ENCODE measurements around the gene CTNNA3.

CTNNA3 gene

GRCh38 chr10:66505003-66505657, 1190.9 kb downstream of the CTNNA3 start:
- H3K79me2 ChIP-seq (ENCODE audit: control insufficient read depth, low read length), result no peaks in the 10 kb centered on the region
- no peak overlapping the region for H3K4me3 ChIP-seq (ENCODE audit: low read length)
- H3K27me3 ChIP-seq (ENCODE audit: control insufficient read depth, low read length), result no peaks in the 10 kb centered on the region
- H3K36me3 ChIP-seq (ENCODE audit: control insufficient read depth, low read length), result no peaks in the 10 kb centered on the region
- H3K4me1 ChIP-seq (ENCODE audit: control insufficient read depth, low read length), result no peaks in the 10 kb centered on the region
- H3F3A ChIP-seq (ENCODE audit: control insufficient read depth, insufficient read depth), result no peaks in the 10 kb centered on the region
- H3K9me2 ChIP-seq (replicated peaks; ENCODE audit: control insufficient read depth, low read length), result no peaks in the 10 kb centered on the region
- no peak overlapping the region for H3K27ac ChIP-seq (ENCODE audit: low read depth, low read length)
- no peak for TF ChIP-seq EZH2phosphoT487 (IDR thresholded peaks at IDR 0.05; ENCODE audit: borderline replicate concordance, low read length)
- no peak for TF ChIP-seq CTCF (IDR thresholded peaks at IDR 0.05; ENCODE audit: low read depth, low read length, poor library complexity, severe bottlenecking)
- H4K20me1 ChIP-seq (ENCODE audit: control insufficient read depth, insufficient read depth, low read depth, low read length), result no peaks in the 10 kb centered on the region
- no peaks in the 10 kb centered on the region for H3K9me3 ChIP-seq (ENCODE audit: control insufficient read depth, insufficient read depth, low read length)
- H3K4me2 ChIP-seq (ENCODE audit: low read length), result no peak overlapping the region

GRCh38 chr10:66501356-66501755, 1194.6 kb downstream of the CTNNA3 start:
- Histone ChIP-seq H3K27ac (ENCODE audit: low read depth, low read length) (no peak overlapping the region), H3K79me2 (ENCODE audit: control insufficient read depth, low read length) (no peaks in the 10 kb centered on the region), H3K9me2 (replicated peaks; ENCODE audit: control insufficient read depth, low read length) (no peaks in the 10 kb centered on the region), H3K27me3 (ENCODE audit: control insufficient read depth, low read length) (no peaks in the 10 kb centered on the region), H4K20me1 (ENCODE audit: control insufficient read depth, insufficient read depth, low read depth, low read length) (no peaks in the 10 kb centered on the region), H3K4me1 (ENCODE audit: control insufficient read depth, low read length) (no peaks in the 10 kb centered on the region), H3K4me2 (ENCODE audit: low read length) (no peak overlapping the region), H3K36me3 (ENCODE audit: control insufficient read depth, low read length) (no peaks in the 10 kb centered on the region), H3K4me3 (ENCODE audit: low read length) (no peak overlapping the region), H3F3A (ENCODE audit: control insufficient read depth, insufficient read depth) (no peaks in the 10 kb centered on the region), H3K9me3 (ENCODE audit: control insufficient read depth, insufficient read depth, low read length) (no peaks in the 10 kb centered on the region)
- no peak for TF ChIP-seq EZH2phosphoT487 (IDR thresholded peaks at IDR 0.05; ENCODE audit: borderline replicate concordance, low read length)
- TF ChIP-seq CTCF (IDR thresholded peaks at IDR 0.05; ENCODE audit: low read depth, low read length, poor library complexity, severe bottlenecking), result no peak

GRCh38 chr10:66483966-66484365, 1212.0 kb downstream of the CTNNA3 start:
- Histone ChIP-seq H3K36me3 (ENCODE audit: control insufficient read depth, low read length) (no peaks in the 10 kb centered on the region), H3K4me1 (ENCODE audit: control insufficient read depth, low read length) (no peaks in the 10 kb centered on the region)

GRCh38 chr10:66472156-66472555, 1223.8 kb downstream of the CTNNA3 start:
- Histone ChIP-seq H3K4me2 (ENCODE audit: low read length) (no peak overlapping the region), H3K27me3 (ENCODE audit: control insufficient read depth, low read length) (no peaks in the 10 kb centered on the region), H3K79me2 (ENCODE audit: control insufficient read depth, low read length) (no peaks in the 10 kb centered on the region), H3K36me3 (ENCODE audit: control insufficient read depth, low read length) (no peaks in the 10 kb centered on the region), H4K20me1 (ENCODE audit: control insufficient read depth, insufficient read depth, low read depth, low read length) (no peaks in the 10 kb centered on the region), H3K27ac (ENCODE audit: low read depth, low read length) (no peak overlapping the region), H3K9me3 (ENCODE audit: control insufficient read depth, insufficient read depth, low read length) (no peaks in the 10 kb centered on the region), H3K9me2 (replicated peaks; ENCODE audit: control insufficient read depth, low read length) (no peaks in the 10 kb centered on the region), H3K4me1 (ENCODE audit: control insufficient read depth, low read length) (no peaks in the 10 kb centered on the region), H3K4me3 (ENCODE audit: low read length) (no peak overlapping the region), H3F3A (ENCODE audit: control insufficient read depth, insufficient read depth) (no peaks in the 10 kb centered on the region)
- TF ChIP-seq EZH2phosphoT487 (IDR thresholded peaks at IDR 0.05; ENCODE audit: borderline replicate concordance, low read length) (no peak), CTCF (IDR thresholded peaks at IDR 0.05; ENCODE audit: low read depth, low read length, poor library complexity, severe bottlenecking) (no peak)

More at GRCh38 chr10:66483966-66484365, 1212.0 kb downstream of the CTNNA3 start:
- Histone ChIP-seq H3K9me2 (replicated peaks; ENCODE audit: control insufficient read depth, low read length) (no peaks in the 10 kb centered on the region), H4K20me1 (ENCODE audit: control insufficient read depth, insufficient read depth, low read depth, low read length) (no peaks in the 10 kb centered on the region), H3K9me3 (ENCODE audit: control insufficient read depth, insufficient read depth, low read length) (no peaks in the 10 kb centered on the region), H3K4me2 (ENCODE audit: low read length) (no peak overlapping the region), H3K27ac (ENCODE audit: low read depth, low read length) (no peak overlapping the region), H3K4me3 (ENCODE audit: low read length) (no peak overlapping the region), H3K27me3 (ENCODE audit: control insufficient read depth, low read length) (no peaks in the 10 kb centered on the region), H3F3A (ENCODE audit: control insufficient read depth, insufficient read depth) (no peaks in the 10 kb centered on the region), H3K79me2 (ENCODE audit: control insufficient read depth, low read length) (no peaks in the 10 kb centered on the region)
- TF ChIP-seq EZH2phosphoT487 (IDR thresholded peaks at IDR 0.05; ENCODE audit: borderline replicate concordance, low read length), result no peak

All from DOHH2 (cell line).